Osteoblast (primary cell): ENCODE data around the gene SPARCL1. TPM values are rescaled to one million over a fixed set of nuclear protein-coding genes. Genes with fewer than 3 reads are reported as not detected.
A peak's percentile ranks its signal among the peaks of the same experiment; 100 is the strongest.

ENCODE experiments used
- DNase-seq: peaks from one replicate; pipeline ENCODE4 v3.0.0; 2011; ENCODE audit warnings: low spot score, mixed read lengths; ENCODE audit not compliant: insufficient read length; ENCODE audit errors: missing footprints
- H2AFZ ChIP-seq: 2 replicates; pipeline ENCODE4 v1.6.0; 2011; ENCODE audit warnings: mild to moderate bottlenecking, low read length
- H3K27ac ChIP-seq: 2 replicates; pipeline ENCODE4 v1.5.1; 2011; ENCODE audit warnings: mild to moderate bottlenecking, low read depth, low read length, moderate library complexity
- H3K27me3 ChIP-seq: 2 replicates; pipeline ENCODE4 v1.6.0; 2012; ENCODE audit warnings: mild to moderate bottlenecking, control low read depth, inconsistent platforms, low read length, moderate library complexity; ENCODE audit not compliant: insufficient read depth
- H3K36me3 ChIP-seq: 2 replicates; pipeline ENCODE4 v1.5.1; 2011; ENCODE audit warnings: mild to moderate bottlenecking, low read length, control low read depth, moderate library complexity; ENCODE audit not compliant: insufficient read depth
- H3K4me1 ChIP-seq: 2 replicates; pipeline ENCODE4 v1.5.1; 2011; ENCODE audit warnings: mild to moderate bottlenecking, low read length, control low read depth, moderate library complexity; ENCODE audit not compliant: insufficient read depth
- H3K4me2 ChIP-seq: 2 replicates; pipeline ENCODE4 v1.6.0; 2011; ENCODE audit warnings: mild to moderate bottlenecking, low read length; ENCODE audit not compliant: insufficient read depth
- H3K4me3 ChIP-seq: fragments of 200-600 bp; sonication (generic); 3 replicates; pipeline ENCODE4 v1.5.1; 2012; ENCODE audit warnings: mild to moderate bottlenecking, low read length, inconsistent platforms; ENCODE audit not compliant: insufficient read depth
- H3K79me2 ChIP-seq: 2 replicates; pipeline ENCODE4 v1.6.0; 2012; ENCODE audit warnings: mild to moderate bottlenecking, low read length, control low read depth, inconsistent platforms; ENCODE audit not compliant: insufficient read depth
- H3K9me3 ChIP-seq: 2 replicates; pipeline ENCODE4 v1.5.1; 2011; ENCODE audit warnings: low read depth, low read length, control low read depth
- H4K20me1 ChIP-seq: 2 replicates; pipeline ENCODE4 v1.6.0; 2012; ENCODE audit warnings: mild to moderate bottlenecking, low read length, control low read depth; ENCODE audit not compliant: insufficient read depth
- total RNA-seq: library from RNA; depleted of rRNA; stranded (reverse); fragments of >200 nt; gene quantifications from 2 replicates; pipeline ENCODE4 v1.2.3, GENCODE V29; 2012
- TF ChIP-seq, protein P1 (sequence below): IDR thresholded peaks from 2 replicates; pipeline ENCODE4 v1.5.1; 2011; ENCODE audit warnings: mild to moderate bottlenecking, low read depth, low read length, moderate library complexity; ENCODE audit errors: extremely low read depth

The SPARCL1 gene
- total RNA-seq, 1 donor: not detected

DNA sequence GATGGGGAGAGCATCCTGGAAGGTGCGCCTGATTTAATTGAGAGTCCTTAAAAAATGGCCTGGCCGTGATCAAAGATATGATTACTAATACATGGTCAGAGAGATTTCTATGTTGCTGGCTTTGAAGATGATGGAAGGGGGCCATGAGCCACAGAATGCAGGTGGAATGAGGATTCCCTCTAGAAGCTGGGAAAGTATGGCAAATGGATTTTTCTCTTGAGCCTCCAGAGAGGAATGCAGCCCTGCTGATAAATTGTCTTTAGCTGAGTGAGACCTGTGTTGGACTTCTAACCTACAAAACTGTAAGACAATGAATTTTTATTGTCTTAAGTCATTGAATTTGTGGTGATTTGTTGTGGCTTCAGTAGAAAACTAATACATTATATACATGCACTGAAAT lies 99.1 kb downstream of the SPARCL1 start:
- no peak for DNase-seq
- Histone ChIP-seq H3K36me3 (no peaks in the 10 kb centered on the region), H3K4me3 (no peak overlapping the region), H3K79me2 (peaks cover 90% of the 10 kb centered on the region), H3K4me2 (no peak overlapping the region), H3K9me3 (no peaks in the 10 kb centered on the region), H3K4me1 (peaks cover 1% of the 10 kb centered on the region), H2AFZ (no peak overlapping the region), H3K27ac (no peak overlapping the region), H3K27me3 (no peaks in the 10 kb centered on the region), H4K20me1 (peaks cover 16% of the 10 kb centered on the region)
- TF ChIP-seq, protein P1, sequence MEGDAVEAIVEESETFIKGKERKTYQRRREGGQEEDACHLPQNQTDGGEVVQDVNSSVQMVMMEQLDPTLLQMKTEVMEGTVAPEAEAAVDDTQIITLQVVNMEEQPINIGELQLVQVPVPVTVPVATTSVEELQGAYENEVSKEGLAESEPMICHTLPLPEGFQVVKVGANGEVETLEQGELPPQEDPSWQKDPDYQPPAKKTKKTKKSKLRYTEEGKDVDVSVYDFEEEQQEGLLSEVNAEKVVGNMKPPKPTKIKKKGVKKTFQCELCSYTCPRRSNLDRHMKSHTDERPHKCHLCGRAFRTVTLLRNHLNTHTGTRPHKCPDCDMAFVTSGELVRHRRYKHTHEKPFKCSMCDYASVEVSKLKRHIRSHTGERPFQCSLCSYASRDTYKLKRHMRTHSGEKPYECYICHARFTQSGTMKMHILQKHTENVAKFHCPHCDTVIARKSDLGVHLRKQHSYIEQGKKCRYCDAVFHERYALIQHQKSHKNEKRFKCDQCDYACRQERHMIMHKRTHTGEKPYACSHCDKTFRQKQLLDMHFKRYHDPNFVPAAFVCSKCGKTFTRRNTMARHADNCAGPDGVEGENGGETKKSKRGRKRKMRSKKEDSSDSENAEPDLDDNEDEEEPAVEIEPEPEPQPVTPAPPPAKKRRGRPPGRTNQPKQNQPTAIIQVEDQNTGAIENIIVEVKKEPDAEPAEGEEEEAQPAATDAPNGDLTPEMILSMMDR: no peak

DNA sequence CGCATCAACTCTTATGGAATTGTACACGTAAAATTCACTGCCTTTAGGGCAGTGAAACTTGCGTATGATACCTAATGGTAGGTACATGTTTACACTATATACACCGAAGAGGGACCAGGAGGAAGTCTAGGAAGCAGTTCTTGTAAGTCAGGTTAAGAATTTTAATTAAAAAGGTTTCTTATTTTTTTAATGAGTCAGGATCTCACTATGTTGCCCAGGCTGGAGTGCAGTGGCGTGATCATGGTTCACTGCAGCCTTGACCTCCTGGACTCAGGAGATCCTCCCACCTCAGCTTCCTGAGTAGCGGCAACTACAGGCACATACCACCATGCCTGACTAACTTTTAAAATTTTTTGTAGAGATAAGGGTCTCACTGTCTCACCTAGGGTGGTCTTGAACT lies 100.2 kb downstream of the SPARCL1 start:
- Histone ChIP-seq H3K36me3 (no peaks in the 10 kb centered on the region), H3K79me2 (peaks cover 95% of the 10 kb centered on the region), H3K4me1 (peaks cover 8% of the 10 kb centered on the region), H3K4me2 (no peak overlapping the region), H2AFZ (no peak overlapping the region), H4K20me1 (peaks cover 16% of the 10 kb centered on the region), H3K27ac (no peak overlapping the region), H3K27me3 (no peaks in the 10 kb centered on the region), H3K9me3 (no peaks in the 10 kb centered on the region), H3K4me3 (no peak overlapping the region)
- TF ChIP-seq, protein P1: no peak
- DNase-seq: no peak

DNA sequence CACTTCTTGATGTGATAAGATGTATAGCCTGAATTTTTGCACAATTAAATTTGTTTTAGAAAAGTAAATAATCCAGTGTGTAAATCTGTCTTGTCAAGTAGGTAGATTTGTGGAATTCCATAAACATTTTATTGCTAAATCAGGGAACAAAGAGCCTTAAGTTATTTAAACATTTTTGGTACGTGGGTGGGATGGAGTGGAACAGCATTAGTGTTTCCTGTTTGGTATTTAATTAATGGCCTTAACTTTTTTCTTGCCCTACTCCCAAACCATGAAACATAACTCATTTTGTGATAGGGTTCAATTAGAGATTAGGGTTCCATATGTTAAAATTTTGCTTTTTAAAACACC lies 101.7 kb downstream of the SPARCL1 start:
- Histone ChIP-seq H2AFZ (no peak overlapping the region), H3K27me3 (no peaks in the 10 kb centered on the region), H3K36me3 (no peaks in the 10 kb centered on the region), H4K20me1 (peaks cover 19% of the 10 kb centered on the region), H3K4me1 (peaks cover 16% of the 10 kb centered on the region), H3K27ac (no peak overlapping the region), H3K4me2 (no peak overlapping the region), H3K79me2 (peaks cover 97% of the 10 kb centered on the region), H3K9me3 (no peaks in the 10 kb centered on the region), H3K4me3 (no peak overlapping the region)
- TF ChIP-seq, protein P1: no peak
- no peak for DNase-seq

- Histone ChIP-seq H3K27ac (no peak overlapping the region), H3K79me2 (peaks cover 96% of the 10 kb centered on the region), H4K20me1 (peaks cover 19% of the 10 kb centered on the region), H3K9me3 (no peaks in the 10 kb centered on the region), H3K27me3 (no peaks in the 10 kb centered on the region), H2AFZ (no peak overlapping the region), H3K4me2 (no peak overlapping the region), H3K4me1 (peaks cover 17% of the 10 kb centered on the region), H3K4me3 (no peak overlapping the region), H3K36me3 (no peaks in the 10 kb centered on the region)
- DNase-seq: peak; percentile 62
- TF ChIP-seq, protein P1: no peak
Measured at GRCh38 chr4:87426865-87427517, 102.2 kb downstream of the SPARCL1 start.
